Endothelial cell of umbilical vein (primary cell): ENCODE measurements around the gene SLC44A5. TPM values are rescaled to one million over a fixed set of nuclear protein-coding genes. Genes with fewer than 3 reads are reported as not detected.

Experiments used
- BruUV-seq: library from RNA; stranded (reverse); fragments of 400-500 nt; replicated peaks from 2 replicates; lab custom pipeline; 2021; lab: Mats Ljungman, UMichigan
- CTCF ChIA-PET: fragments of 300-600, 350-600 bp; sonication (Branson Sonifier 250); formaldehyde crosslinking; loops from one replicate; lab custom pipeline; 2021; ENCODE audit warnings: antibody characterized with exemption, inconsistent platforms; lab: Charles Lee
- POLR2A ChIA-PET: fragments of 300-600, 350-600 bp; sonication (Branson Sonifier 250); formaldehyde crosslinking; loops from one replicate; lab custom pipeline; 2021; ENCODE audit warnings: antibody characterized with exemption, inconsistent platforms; lab: Charles Lee
- DNase-seq: peaks from one replicate; pipeline ENCODE4 v3.0.0-alpha.2; 2011; ENCODE audit warnings: low read depth, low spot score
- FAIRE-seq: peaks from 2 replicates; lab custom pipeline; 2011; peaks lifted over from hg19 to GRCh38; lab: Jason Lieb, UNC
- H2AFZ ChIP-seq: 2 replicates; pipeline ENCODE4 v1.6.0; 2012; ENCODE audit warnings: low read depth, low read length, control low read depth, inconsistent platforms
- H3K27ac ChIP-seq: 2 replicates; pipeline ENCODE4 v1.5.1; 2011; ENCODE audit warnings: low read depth, mild to moderate bottlenecking, control low read depth, low read length, moderate library complexity; ENCODE audit not compliant: insufficient read depth
- H3K27me3 ChIP-seq, 2 experiments: 2 replicates each; pipeline versions ENCODE4 v1.6.0 to v1.6.1; 2011; ENCODE audit warnings: low read length in 2 of 2, mixed read lengths in 1 of 2; ENCODE audit not compliant: control insufficient read depth in 2 of 2, insufficient read depth in 2 of 2
- H3K36me3 ChIP-seq, 2 experiments: 2 replicates in 1 of 2; 3 replicates in 1 of 2; pipeline ENCODE4 v1.5.1; 2011; ENCODE audit warnings: low read length in 2 of 2, mild to moderate bottlenecking in 1 of 2, moderate library complexity in 1 of 2; ENCODE audit not compliant: control insufficient read depth in 2 of 2, insufficient read depth in 2 of 2; ENCODE audit errors: extremely low read depth in 1 of 2
- H3K4me1 ChIP-seq: 3 replicates; pipeline ENCODE4 v1.5.1; 2011; ENCODE audit warnings: mild to moderate bottlenecking, low read length; ENCODE audit not compliant: control insufficient read depth, insufficient read depth; ENCODE audit errors: extremely low read depth
- H3K4me2 ChIP-seq: 2 replicates; pipeline ENCODE4 v1.6.1; 2011; ENCODE audit warnings: low read length, control low read depth, mixed read lengths; ENCODE audit not compliant: insufficient read depth
- H3K4me3 ChIP-seq, 3 experiments: fragments of 200-600 bp in 1 of 3; sonication (generic), shearing (Covaris generic) in 1 of 3; replicated peaks in 1 of 3; 2 replicates each; pipeline ENCODE4 v1.5.1; 2011 to 2016; ENCODE audit warnings: control low read depth in 3 of 3, low read length in 3 of 3, mild to moderate bottlenecking in 2 of 3, inconsistent platforms in 1 of 3, low read depth in 1 of 3, moderate library complexity in 1 of 3; ENCODE audit not compliant: insufficient read depth in 1 of 3
- H3K79me2 ChIP-seq: 2 replicates; pipeline ENCODE4 v1.6.0; 2012; ENCODE audit warnings: low read length, inconsistent platforms; ENCODE audit not compliant: control insufficient read depth, insufficient read depth
- H3K9ac ChIP-seq: replicated peaks from 2 replicates; pipeline ENCODE3; 2011; ENCODE audit warnings: low read length, control low read depth; ENCODE audit not compliant: insufficient read depth; ENCODE audit errors: extremely low read depth
- H3K9me1 ChIP-seq: replicated peaks from 3 replicates; pipeline ENCODE4 v1.6.0; 2011; ENCODE audit warnings: mild to moderate bottlenecking, low read length; ENCODE audit not compliant: control insufficient read depth, insufficient read depth; ENCODE audit errors: extremely low read depth
- H3K9me3 ChIP-seq: replicated peaks from 2 replicates; pipeline ENCODE4 v1.5.1; 2012; ENCODE audit warnings: low read length, inconsistent platforms; ENCODE audit not compliant: control insufficient read depth, insufficient read depth
- H4K20me1 ChIP-seq: replicated peaks from 2 replicates; pipeline ENCODE3; 2011; ENCODE audit warnings: mild to moderate bottlenecking, low read length; ENCODE audit not compliant: control insufficient read depth, insufficient read depth; ENCODE audit errors: extremely low read depth
- CTCF ChIP-seq, 2 donors: IDR thresholded peaks; 1 replicate in 1 of 2; 2 replicates in 1 of 2; pipeline ENCODE4 v1.5.1; 2011; ENCODE audit warnings: low read length in 2 of 2, mild to moderate bottlenecking in 2 of 2, moderate library complexity in 2 of 2, control low read depth in 1 of 2, inconsistent platforms in 1 of 2, low read depth in 1 of 2; ENCODE audit not compliant: insufficient read depth in 1 of 2; ENCODE audit errors: extremely low read depth in 1 of 2
- EZH2 ChIP-seq: IDR thresholded peaks from 2 replicates; pipeline ENCODE4 v1.6.1; 2012; ENCODE audit warnings: borderline replicate concordance, low read depth, mild to moderate bottlenecking, moderate library complexity, low read length, inconsistent platforms; ENCODE audit not compliant: severe bottlenecking
- FOS ChIP-seq: IDR thresholded peaks from 2 replicates; pipeline ENCODE4 v1.6.1; 2011; ENCODE audit warnings: mild to moderate bottlenecking, low read length, moderate library complexity, borderline replicate concordance; ENCODE audit not compliant: insufficient read depth
- GATA2 ChIP-seq: IDR thresholded peaks from 2 replicates; pipeline ENCODE4 v1.7.0; 2011; ENCODE audit warnings: low read depth, mild to moderate bottlenecking, moderate library complexity, mixed read lengths, low read length; ENCODE audit not compliant: insufficient read length, insufficient read depth
- JUN ChIP-seq: IDR thresholded peaks from 2 replicates; pipeline ENCODE4 v1.6.1; 2011; ENCODE audit warnings: borderline replicate concordance, low read depth; ENCODE audit not compliant: insufficient read length, insufficient read depth
- MAX ChIP-seq: IDR thresholded peaks from 2 replicates; pipeline ENCODE4 v1.6.1; 2011; ENCODE audit not compliant: insufficient read depth, insufficient read length
- MYC ChIP-seq: IDR thresholded peaks from one replicate; pipeline ENCODE4 v1.6.1; 2011; ENCODE audit warnings: mild to moderate bottlenecking, low read depth, low read length
- POLR2A ChIP-seq: IDR thresholded peaks from 2 replicates; pipeline ENCODE4 v1.6.1; 2012; ENCODE audit warnings: low read depth, mild to moderate bottlenecking, control low read depth, low read length
- POLR2AphosphoS5 ChIP-seq: IDR thresholded peaks from 2 replicates; pipeline ENCODE4 v1.6.1; 2012; ENCODE audit warnings: low read depth, mild to moderate bottlenecking, control low read depth, low read length, moderate library complexity; ENCODE audit not compliant: insufficient read depth
- dilution Hi-C: fragments of 300-500 bp; cut with MboI; formaldehyde crosslinking; loops from one replicate; pipeline ENCODE4 v1.15.0; 2019; ENCODE audit warnings: low sequenced_read_pairs; ENCODE audit not compliant: extremely low pct_ligation_motif_present
- intact Hi-C: fragments of 100-400 bp; cut with micrococcal nuclease; formaldehyde crosslinking; loops from one replicate; pipeline ENCODE4 v1.10.0; 2022
- polyA plus RNA-seq, 4 experiments: library from polyadenylated mRNA; depleted of rRNA in 3 of 4; stranded (reverse) in 3 of 4; unstranded in 1 of 4; fragments of >200 nt; gene quantifications; 2 replicates each; pipeline versions ENCODE4 v1.2.1 to v1.2.3, GENCODE V29; 2011 to 2012; ENCODE audit warnings: missing spikeins in 1 of 4
- total RNA-seq: library from RNA; stranded (reverse); gene quantifications from 2 replicates; pipeline ENCODE4 v1.2.3, GENCODE V29; 2021

The SLC44A5 gene
- total and polyA plus RNA-seq, 2 donors (not counting 3 experiments of a cell fraction or from before 2014, with no cell fraction given), result 1.6 to 3.2 TPM

DNA sequence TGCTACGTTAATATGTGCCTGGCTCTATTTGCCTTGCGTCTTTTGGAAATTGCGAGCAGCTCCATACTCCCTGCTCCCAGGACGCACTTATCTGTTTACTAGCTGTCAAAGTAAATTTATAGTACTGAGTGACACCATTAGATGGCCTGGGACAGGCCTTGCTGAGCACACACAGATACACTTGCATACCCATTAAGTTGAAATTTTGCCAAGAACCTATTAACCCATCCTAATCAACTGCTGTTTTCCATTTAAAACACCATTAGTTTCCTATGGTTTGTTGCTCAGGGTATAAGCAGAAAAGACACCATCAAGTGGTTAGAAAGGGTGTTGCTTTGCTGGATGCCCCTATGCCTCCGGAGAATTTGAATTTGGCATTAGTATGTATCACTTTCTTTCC, 187.3 kb downstream of the SLC44A5 start:
- Histone ChIP-seq H3K27ac (no peak overlapping the region), H3K9me1 (no peaks in the 10 kb centered on the region), H3K27me3 (no peaks in the 10 kb centered on the region), H4K20me1 (no peaks in the 10 kb centered on the region), H3K4me2 (no peak overlapping the region), H3K9me3 (no peaks in the 10 kb centered on the region), H3K36me3 (no peaks in the 10 kb centered on the region), H3K4me1 (no peaks in the 10 kb centered on the region), H2AFZ (no peak overlapping the region), H3K9ac (no peak overlapping the region), H3K4me3 (no peak overlapping the region), H3K79me2 (no peaks in the 10 kb centered on the region)
- TF ChIP-seq GATA2 (no peak), POLR2A (no peak), JUN (no peak), POLR2AphosphoS5 (no peak), CTCF (IDR thresholded peaks at IDR 0.05; ENCODE audit: extremely low read depth in 1 of 2, insufficient read depth in 1 of 2, low read depth in 1 of 2, low read length in 2 of 2) (no peak), MYC (no peak), EZH2 (no peak), FOS (no peak), MAX (no peak)
- ChIA-PET CTCF (interaction anchor here (1.1 to 2.0 kb wide), 6 partner anchors 9 to 208 kb away, joined by 3 to 13 read pairs (median 4); no protein-coding TSS in a partner anchor), POLR2A (no interaction called here)
- DNase-seq (peak; percentile 24), FAIRE-seq (no peak)
- intact Hi-C loops (no loop called here), dilution Hi-C loops (no loop called here)
- BruUV-seq, result no TSS peak
